Posterior vena cava (tissue), 2 donors: ENCODE data around the gene MILR1. TPM values are rescaled to one million over a fixed set of nuclear protein-coding genes. Genes with fewer than 3 reads are reported as not detected.

Source experiments
- DNase-seq: peaks from one replicate; pipeline ENCODE4 v3.0.0-alpha.2; 2020; ENCODE audit warnings: low spot score
- intact Hi-C, 2 donors: fragments of 100-400 bp; cut with DNase I; formaldehyde crosslinking; loops; one replicate each; pipeline versions ENCODE4 v1.14.1 to v1.14.2; 2022 to 2023
- microRNA-seq, 2 donors: library from miRNA; unstranded; fragments of <30 nt; microRNA quantifications; one replicate each; pipeline ENCODE4 v1.2.0, GENCODE V29; 2020 to 2021; ENCODE audit warnings: borderline microRNAs expressed in 2 of 2
- total RNA-seq, 2 donors: library from RNA; stranded (reverse); fragmentation: NEBNext Ultra II Directional; extraction: Animal tissue kit (Norgen Biotek cat#: 25700); gene quantifications; one replicate each; pipeline ENCODE4 v1.2.1, GENCODE V29; 2021
- donor health status: DM: yes; HTN: yes; CAD: no.
- donor health status: DM: yes; HTN: yes; CAD: no.

Gene MILR1
- total RNA-seq, 2 donors from 2014 or later, result 9.4 to 18.9 TPM

- intact Hi-C loops, result no loop called here
- DNase-seq, result no peak
Observed at GRCh38 chr17:64515419-64515818, 66.5 kb downstream of the MILR1 start.

- intact Hi-C loops, result no loop called here
- no peak for DNase-seq
Observed at GRCh38 chr17:64515829-64516228, 66.9 kb downstream of the MILR1 start.

Small RNAs within 50 kb of the gene (microRNA-seq; reads per million reads assigned to microRNA genes)
- gene MIR1273E (0 reads per million in 2 donors), gene MIR3064 (5.2 to 11.9 reads per million in 2 donors), gene MIR5047 (0 reads per million in 2 donors)

Other genes with a start within 250 kb of the MILR1 start
- gene TEX2, start 185.9 kb upstream of the MILR1 start, total RNA-seq, result 10 to 100 TPM; 24.6 to 27.4 TPM
- gene PECAM1, start 58.3 kb upstream of the MILR1 start, total RNA-seq, result 100 to 1,000 TPM; 289 to 316 TPM
- gene POLG2, start 47.9 kb downstream of the MILR1 start, total RNA-seq, result 10 to 100 TPM; 10.3 to 10.7 TPM
- 100 to 1,000 TPM; 615 to 636 TPM for gene DDX5, start 57.2 kb downstream of the MILR1 start, total RNA-seq
- 10 to 100 TPM; 29.7 to 33.0 TPM for gene CEP95, start 57.9 kb downstream of the MILR1 start, total RNA-seq
- gene SMURF2, start 213.2 kb downstream of the MILR1 start, total RNA-seq, result 10 to 100 TPM; 23.8 to 28.4 TPM